K562 (cell line): ENCODE data around the gene RNF213. TPM values are rescaled to one million over a fixed set of nuclear protein-coding genes. Genes with fewer than 3 reads are reported as not detected.

Experiments
- ATAC-seq: fragments of 200-7000 bp; cut with Tn5 transposase; 3 replicates; pipeline ENCODE4 v1.9.1; 2020; ENCODE audit warnings: moderate library complexity
- BruUV-seq: library from RNA; stranded (reverse); fragments of 400-500 nt; replicated peaks from 2 replicates; lab custom pipeline; 2021; lab: Mats Ljungman, UMichigan
- CTCF ChIA-PET: fragments of 300-600 bp; formaldehyde crosslinking; extraction: SDS; loops from one replicate; lab custom pipeline; 2021; ENCODE audit warnings: low intra/inter-chr PET ratio; lab: Yijun Ruan, JAX
- POLR2A ChIA-PET: fragments of 300-600, 350-650 bp; sonication (Branson Sonifier 250); formaldehyde crosslinking; extraction: SDS; loops from one replicate; lab custom pipeline; 2021; ENCODE audit warnings: antibody characterized with exemption, inconsistent platforms; lab: Yijun Ruan, JAX
- DNase-seq, 4 experiments: peaks; one replicate each; pipeline versions ENCODE4 v3.0.0 to v3.0.0-alpha.2; 2011 to 2018; ENCODE audit warnings: low spot score in 3 of 4, mixed read lengths in 3 of 4; ENCODE audit errors: extremely low read depth in 1 of 4
- FAIRE-seq: peaks from 2 replicates; lab custom pipeline; 2011; peaks lifted over from hg19 to GRCh38; lab: Jason Lieb, UNC
- H2AFZ ChIP-seq: 2 replicates; pipeline ENCODE4 v1.6.0; 2011; ENCODE audit warnings: low read depth, low read length, control low read depth, inconsistent platforms
- H3K27ac ChIP-seq: fragments of 200-600 bp; 3 replicates; pipeline ENCODE4 v1.8.0; 2011; ENCODE audit warnings: low read depth, mild to moderate bottlenecking, control low read depth, inconsistent platforms, low read length, moderate library complexity, mixed read lengths; ENCODE audit errors: extremely low read depth
- H3K27me3 ChIP-seq, 2 experiments: fragments of 300-600 bp in 1 of 2; 2 replicates in 1 of 2; 3 replicates in 1 of 2; pipeline versions ENCODE4 v1.6.0 to v1.8.0; 2011; ENCODE audit warnings: inconsistent platforms in 2 of 2, low read length in 2 of 2, mild to moderate bottlenecking in 1 of 2, mixed read lengths in 1 of 2, moderate library complexity in 1 of 2; ENCODE audit not compliant: control insufficient read depth in 2 of 2, insufficient read depth in 2 of 2
- H3K36me3 ChIP-seq: fragments of 300-600 bp; 3 replicates; pipeline ENCODE4 v1.8.0; 2011; ENCODE audit warnings: mild to moderate bottlenecking, low read length, inconsistent platforms; ENCODE audit not compliant: control insufficient read depth, insufficient read depth
- H3K4me1 ChIP-seq, 2 experiments: fragments of 200-600 bp in 1 of 2; replicated peaks in 1 of 2; 2 replicates in 1 of 2; 3 replicates in 1 of 2; pipeline versions ENCODE4 v1.5.1 to v1.8.0; 2011; ENCODE audit warnings: inconsistent platforms in 2 of 2, low read length in 2 of 2, mild to moderate bottlenecking in 1 of 2, mixed read lengths in 1 of 2, moderate library complexity in 1 of 2; ENCODE audit not compliant: control insufficient read depth in 2 of 2, insufficient read depth in 2 of 2
- H3K4me2 ChIP-seq: 2 replicates; pipeline ENCODE4 v1.6.1; 2011; ENCODE audit warnings: low read length, control low read depth, inconsistent platforms, mixed read lengths; ENCODE audit not compliant: insufficient read depth
- H3K4me3 ChIP-seq: fragments of 200-600 bp; sonication (generic), shearing (Covaris generic); 2 replicates; pipeline ENCODE4 v1.5.1; 2016; ENCODE audit warnings: control low read depth, inconsistent platforms
- H3K79me2 ChIP-seq: fragments of 200-600 bp; 3 replicates; pipeline ENCODE4 v1.8.0; 2011; ENCODE audit warnings: low read length, inconsistent platforms; ENCODE audit not compliant: control insufficient read depth, insufficient read depth
- H3K9ac ChIP-seq, 2 experiments: 2 replicates each; pipeline versions ENCODE4 v1.6.0 to v1.6.1; 2011; ENCODE audit warnings: low read depth in 2 of 2, low read length in 2 of 2, control low read depth in 1 of 2, inconsistent platforms in 1 of 2, mild to moderate bottlenecking in 1 of 2, mixed read lengths in 1 of 2; ENCODE audit not compliant: insufficient read depth in 1 of 2
- H3K9me1 ChIP-seq: one replicate; pipeline ENCODE4 v1.6.0; 2011; ENCODE audit warnings: inconsistent platforms, mild to moderate bottlenecking, low read length, moderate library complexity; ENCODE audit not compliant: control insufficient read depth, insufficient read depth
- H3K9me3 ChIP-seq: replicated peaks from 2 replicates; pipeline ENCODE4 v1.5.1; 2011; ENCODE audit warnings: low read depth, low read length, inconsistent platforms; ENCODE audit not compliant: control insufficient read depth, insufficient read depth
- H4K20me1 ChIP-seq: replicated peaks from 2 replicates; pipeline ENCODE4 v1.6.1; 2011; ENCODE audit warnings: low read length, inconsistent platforms, mixed read lengths; ENCODE audit not compliant: control insufficient read depth, insufficient read depth
- ESRRB ChIP-seq: fragments of 250-450 bp; sonication (Bioruptor Pico); IDR thresholded peaks from 2 replicates; pipeline ENCODE4 v1.5.0; 2020; ENCODE audit warnings: mild to moderate bottlenecking, moderate library complexity, borderline replicate concordance
- HDAC1 ChIP-seq, 2 experiments: fragments of 450-650 bp; IDR thresholded peaks; 2 replicates each; pipeline ENCODE4 v1.6.1; 2016 to 2017; ENCODE audit warnings: inconsistent platforms in 1 of 2, mild to moderate bottlenecking in 1 of 2, moderate library complexity in 1 of 2
- HNRNPL ChIP-seq: fragments of 200-400 bp; formaldehyde crosslinking; IDR thresholded peaks from 2 replicates; pipeline ENCODE4 v1.6.1; 2017; ENCODE audit warnings: low read depth, mild to moderate bottlenecking, low read length
- RHOXF2B ChIP-seq: fragments of 250-450 bp; sonication (Bioruptor Pico); conservative IDR thresholded peaks from 2 replicates; pipeline ENCODE4 v1.5.1; 2021
- SAFB ChIP-seq: fragments of 200-400 bp; formaldehyde crosslinking; IDR thresholded peaks from 2 replicates; pipeline ENCODE4 v1.6.1; 2017; ENCODE audit warnings: low read depth, low read length, borderline replicate concordance
- TEAD2 ChIP-seq: fragments of 450-650 bp; IDR thresholded peaks from 2 replicates; pipeline ENCODE4 v1.6.1; 2016; ENCODE audit warnings: missing genetic modification characterization, control low read depth, missing compliant biosample characterization
- THRB ChIP-seq: fragments of 450-650 bp; formaldehyde crosslinking; conservative IDR thresholded peaks from 2 replicates; pipeline ENCODE4 v1.4.0; 2022; ENCODE audit warnings: mild to moderate bottlenecking, missing genetic modification characterization
- ZBTB26 ChIP-seq: fragments of 450-650 bp; formaldehyde crosslinking; IDR thresholded peaks from 2 replicates; pipeline ENCODE4 v1.4.0; 2022; ENCODE audit warnings: missing genetic modification characterization
- ZFP36 ChIP-seq: fragments of 150-350 bp; IDR thresholded peaks from 2 replicates; pipeline ENCODE4 v1.6.1; 2018; ENCODE audit warnings: low read length, low read depth; ENCODE audit not compliant: partially characterized antibody
- ZNF12 ChIP-seq: sonication (generic); formaldehyde crosslinking; IDR thresholded peaks from 2 replicates; pipeline ENCODE4 v1.4.0; 2020; ENCODE audit warnings: mild to moderate bottlenecking, missing genetic modification reagents
- ZNF23 ChIP-seq: fragments of 250-450 bp; sonication (Bioruptor Pico); IDR thresholded peaks from 2 replicates; pipeline ENCODE4 v1.4.0; 2020; ENCODE audit warnings: mild to moderate bottlenecking
- ZNF740 ChIP-seq, 3 experiments: fragments of 200-800 bp in 1 of 3; sonication (Bioruptor generic) in 1 of 3; sonication (generic) in 1 of 3; formaldehyde crosslinking in 1 of 3; IDR thresholded peaks; 2 replicates each; pipeline versions ENCODE4 v1.6.1 to v1.8.0; 2016 to 2022; ENCODE audit warnings: mild to moderate bottlenecking in 2 of 3, missing compliant biosample characterization in 2 of 3, missing genetic modification characterization in 2 of 3, missing genetic modification reagents in 1 of 3
- ZNF785 ChIP-seq: fragments of 250-450 bp; sonication (Bioruptor Pico); IDR thresholded peaks from 2 replicates; pipeline ENCODE4 v1.4.0; 2020; ENCODE audit warnings: mild to moderate bottlenecking
- WGBS: fragments of 100-300 bp; shearing (Covaris generic); methylation state at CpG from one replicate; pipeline ENCODE4 v1.1.6; 2016; ENCODE audit warnings: low coverage, mixed read lengths; ENCODE audit not compliant: insufficient coverage; ENCODE audit errors: missing lambda C conversion rate; 5-methylcytosine and 5-hydroxymethylcytosine counted together
- in situ Hi-C: fragments of 300-500 bp; cut with MboI; formaldehyde crosslinking; loops from 4 replicates; pipeline ENCODE4 v1.15.0; 2018; ENCODE audit warnings: inconsistent platforms, mixed read lengths
- intact Hi-C: fragments of 100-400 bp; cut with micrococcal nuclease; formaldehyde crosslinking; loops from 2 replicates; pipeline ENCODE4 v1.14.2; 2022
- polyA plus RNA-seq, 8 experiments: library from polyadenylated mRNA; depleted of rRNA in 4 of 8; stranded (reverse) in 5 of 8; unstranded in 3 of 8; fragments of >200 nt; fragmentation: Nextera tagmentation in 2 of 8; fragmentation: Illumina TruSeq in 1 of 8; extraction: Ambion mirVana in 2 of 8; extraction: Trizol in 1 of 8; gene quantifications; 2 replicates each; pipeline versions ENCODE4 v1.2.1 to v1.2.3, GENCODE V29; 2011 to 2014; ENCODE audit warnings: inconsistent platforms in 1 of 8, missing spikeins in 1 of 8
- total RNA-seq, 7 experiments: library from RNA; depleted of rRNA in 6 of 7; stranded (reverse); fragments of >200 nt in 6 of 7; fragmentation: Illumina TruSeq in 2 of 7; extraction: Trizol in 2 of 7; gene quantifications; 2 replicates each; pipeline versions ENCODE4 v1.2.1 to v1.2.3, GENCODE V29; 2011 to 2021; ENCODE audit warnings: low replicate concordance in 1 of 7

RNF213 gene
- total and polyA plus RNA-seq, 9 of the 15 experiments (the other 6 are each of a cell fraction or from before 2014, with no cell fraction given): 5.3 to 33.6 (median 17.9) TPM

- no peak for TF ChIP-seq SAFB
- no peak for TF ChIP-seq ZNF23 (CRISPR knock-in tag)
- TF ChIP-seq ZNF12 (CRISPR knock-in tag): no peak
- TF ChIP-seq RHOXF2B: no peak
- no peak for TF ChIP-seq ESRRB (CRISPR knock-in tag)
- no peak for TF ChIP-seq TEAD2 (tag)
- no peak for TF ChIP-seq ZFP36
Measured at GRCh38 chr17:80274331-80274730, 13.7 kb downstream of the RNF213 start (continued).

GRCh38 chr17:80274871-80275449, 14.3 kb downstream of the RNF213 start:
- peak; percentile 62; the same call in 1 of the 2 replicates for TF ChIP-seq ZNF740 (CRISPR knock-in tag; IDR thresholded peaks at IDR 0.05)
- TF ChIP-seq ZNF740 (tag; IDR thresholded peaks at IDR 0.05): no peak
- 0 out of 2 replicates have a peak, but pooled peaks have one; percentile 13 for TF ChIP-seq ZBTB26
- peak; percentile 53; the same call in 1 of the 2 replicates for TF ChIP-seq THRB
- TF ChIP-seq HNRNPL: 0 out of 2 replicates have a peak, but pooled peaks have one; percentile 22
- TF ChIP-seq ZNF785 (CRISPR knock-in tag): no peak
- peak in 1 of 2 experiments; percentile 47; a peak in 1 of 4 replicates for TF ChIP-seq HDAC1 (IDR thresholded peaks at IDR 0.05)
- TF ChIP-seq, all 486 proteins: peak for 5
- Histone ChIP-seq H3K79me2 (no peaks in the 10 kb centered on the region; the same call in 2 of the 3 replicates), H3K36me3 (peaks cover 2% of the 10 kb centered on the region; the same call in 1 of the 3 replicates), H3K9ac (no peak overlapping the region), H3K4me2 (no peak overlapping the region), H4K20me1 (no peaks in the 10 kb centered on the region), H3K27ac (peak overlapping the region; percentile 51; the same call in 1 of the 3 replicates), H3K9me1 (no peaks in the 10 kb centered on the region), H3K9me3 (no peaks in the 10 kb centered on the region), H2AFZ (no peak overlapping the region), H3K4me1 (peaks cover 0 to 18% of the 10 kb centered on the region in 2 experiments; a peak in 2 of 5 replicates), H3K4me3 (no peak overlapping the region), H3K27me3 (no peaks in the 10 kb centered on the region)
- intact Hi-C loops: no loop called here
- ChIA-PET POLR2A (interaction anchor here (0.6 kb wide), 1 partner anchor 483 kb away, joined by 3 read pairs; no protein-coding TSS in a partner anchor), CTCF (no interaction called here)
- in situ Hi-C loops: no loop called here
- DNase-seq: no peak
- 84% methylated on average over 4 of the region's 4 CpGs for WGBS
- no TSS peak for BruUV-seq
- ATAC-seq: no peak
- FAIRE-seq: peak; percentile 65
